ENCODE measurements around the gene HOGA1.
"Not testable (repeated sequence)": the region's sequence is repeated elsewhere in the genome, so short reads cannot be mapped to it uniquely, and the experiment has no call there.

HOGA1 gene

DNA sequence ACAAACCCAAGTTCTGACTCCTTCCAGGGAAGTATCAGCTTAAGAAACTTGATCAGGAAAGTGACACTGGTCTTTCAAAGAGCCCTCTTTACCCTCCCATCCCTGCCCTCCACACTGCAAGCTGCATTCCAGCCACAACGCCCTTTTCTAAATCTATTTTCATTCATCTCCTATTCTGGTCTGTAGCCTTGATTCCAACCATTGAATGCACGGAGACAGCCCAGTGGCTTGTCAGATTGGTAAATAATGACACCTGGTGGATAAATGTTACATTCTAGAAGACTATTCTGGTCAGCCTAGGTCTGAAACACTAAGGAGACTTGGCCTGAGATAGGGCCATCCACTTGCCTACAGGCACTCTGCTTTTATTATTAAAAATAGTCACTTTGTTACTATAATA, 28.2 kb downstream of the HOGA1 start:
- no peak for DNase-seq

DNA sequence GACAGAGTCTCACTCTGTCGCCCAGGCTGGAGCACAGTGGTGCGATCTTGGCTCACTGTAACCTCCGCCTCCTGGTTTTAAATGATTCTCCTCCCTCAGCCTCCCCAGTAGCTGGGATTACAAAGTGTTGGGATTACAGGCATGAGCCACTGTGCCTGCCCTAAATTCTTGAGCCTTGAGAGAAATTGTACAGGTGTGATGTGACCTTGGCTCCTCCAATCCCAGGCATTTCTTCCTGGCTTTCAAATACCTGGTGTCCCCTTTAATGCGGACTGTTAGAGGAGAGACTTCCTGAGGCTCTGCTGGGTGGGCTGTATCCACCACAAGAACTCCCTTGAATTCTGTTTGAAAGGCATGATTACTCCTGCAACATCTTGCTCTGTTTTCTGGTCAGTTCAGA, 34.1 kb downstream of the HOGA1 start:
- DNase-seq: no peak

GRCh38 chr10:97618733-97619132, 34.5 kb downstream of the HOGA1 start:
- no peak for DNase-seq

GRCh38 chr10:97623277-97623676, 39.1 kb downstream of the HOGA1 start:
- DNase-seq: no peak

- no peak for DNase-seq
Observed at GRCh38 chr10:97627731-97628130, 43.5 kb downstream of the HOGA1 start.

- DNase-seq: no peak
Observed at GRCh38 chr10:97628228-97628627, 44.0 kb downstream of the HOGA1 start.

DNA sequence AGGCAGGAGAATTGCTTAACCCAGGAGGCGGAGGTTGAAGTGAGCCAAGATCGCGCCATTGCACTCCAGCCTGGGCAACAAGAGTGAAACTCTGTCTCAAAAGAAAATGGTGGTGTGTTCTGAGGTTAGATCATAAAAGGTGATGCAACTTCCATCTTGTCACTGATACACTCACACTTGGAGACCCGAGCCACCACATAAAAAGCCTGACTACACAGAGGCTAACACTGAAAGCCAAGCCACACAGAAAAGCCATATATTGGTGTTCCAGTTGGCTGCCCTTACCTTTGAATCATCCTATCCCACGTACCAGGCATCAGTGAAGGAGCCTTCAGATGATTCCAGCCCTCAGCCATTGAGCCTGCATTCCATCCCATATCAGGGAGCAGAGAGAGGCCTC, 45.1 kb downstream of the HOGA1 start:
- no peak for DNase-seq

- DNase-seq: no peak
Observed at GRCh38 chr10:97631098-97631497, 46.9 kb downstream of the HOGA1 start.

GRCh38 chr10:97632949-97633884, 49.0 kb downstream of the HOGA1 start, which contains the start of gene MORN4:
Gene MORN4, minus strand, starts transcription at chr10:97633500. Its CDS starts 13,847 bp downstream, at chr10:97619653.
- peak; percentile 94 for DNase-seq

DNA sequence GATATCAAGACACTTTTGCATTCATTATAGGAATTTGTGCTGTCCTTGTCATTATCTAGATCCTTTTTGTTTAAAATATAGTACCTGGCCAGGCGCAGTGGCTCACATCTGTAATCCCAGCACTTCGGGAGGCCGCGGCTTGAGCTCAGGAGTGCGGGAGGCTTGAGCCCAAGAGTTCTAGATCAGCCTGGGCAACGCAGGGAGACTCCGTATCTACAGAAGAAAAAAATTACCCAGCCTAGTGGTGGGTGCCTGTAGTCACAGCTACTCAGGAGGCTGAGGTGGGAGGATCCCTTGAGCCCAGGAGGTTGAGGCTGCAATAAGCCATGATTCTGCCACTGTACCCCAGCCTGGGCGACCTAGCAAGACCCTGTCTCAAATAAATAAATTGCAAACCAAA, 49.7 kb downstream of the HOGA1 start:
- peak; percentile 13 for DNase-seq

- no peak for DNase-seq
Observed at GRCh38 chr10:97635577-97635976, 51.4 kb downstream of the HOGA1 start.

GRCh38 chr10:97639090-97639489, 54.9 kb downstream of the HOGA1 start:
- DNase-seq: not testable (repeated sequence)

- peak; percentile 100 for DNase-seq
Observed at GRCh38 chr10:97640174-97640867, 56.1 kb downstream of the HOGA1 start, which contains the start of gene PI4K2A. Gene PI4K2A, plus strand, starts transcription at chr10:97640671. Its CDS starts 72 bp downstream, at chr10:97640743.

- DNase-seq: peak; percentile 20
Observed at GRCh38 chr10:97640868-97641811, 57.0 kb downstream of the HOGA1 start.

DNA sequence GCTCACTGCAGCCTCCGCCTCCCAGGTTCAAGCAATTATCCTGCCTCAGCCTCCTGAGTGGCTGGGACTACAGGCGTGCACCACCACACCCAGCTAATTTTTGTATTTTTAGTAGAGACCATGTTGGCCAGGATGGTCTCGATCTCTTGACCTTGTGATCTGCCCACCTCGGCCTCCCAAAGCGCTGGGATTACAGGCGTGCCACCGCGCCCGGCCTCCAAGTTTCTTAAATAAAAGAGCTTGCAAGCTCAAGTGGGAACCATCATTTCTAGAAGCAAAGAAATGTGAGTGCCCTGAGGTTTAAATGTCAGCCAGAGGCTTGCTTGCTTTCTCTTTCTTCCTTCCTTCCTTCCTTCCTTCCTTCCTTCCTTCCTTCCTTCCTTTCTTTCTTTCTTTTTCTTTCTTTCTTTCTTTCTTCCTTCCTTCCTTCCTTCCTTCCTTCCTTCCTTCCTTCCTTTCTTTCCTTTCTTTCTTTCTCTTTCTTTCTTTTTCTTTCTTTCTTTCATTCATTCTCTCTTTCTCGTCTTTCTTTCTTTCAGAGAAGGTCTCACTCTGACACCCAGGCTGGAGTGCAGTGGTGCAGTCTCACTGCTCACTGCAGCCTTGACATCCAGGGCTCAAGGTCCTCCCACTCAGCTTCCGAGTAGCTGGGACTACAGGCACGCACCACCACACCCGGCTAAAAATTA, 58.4 kb downstream of the HOGA1 start:
- not testable (repeated sequence) for DNase-seq

DNA sequence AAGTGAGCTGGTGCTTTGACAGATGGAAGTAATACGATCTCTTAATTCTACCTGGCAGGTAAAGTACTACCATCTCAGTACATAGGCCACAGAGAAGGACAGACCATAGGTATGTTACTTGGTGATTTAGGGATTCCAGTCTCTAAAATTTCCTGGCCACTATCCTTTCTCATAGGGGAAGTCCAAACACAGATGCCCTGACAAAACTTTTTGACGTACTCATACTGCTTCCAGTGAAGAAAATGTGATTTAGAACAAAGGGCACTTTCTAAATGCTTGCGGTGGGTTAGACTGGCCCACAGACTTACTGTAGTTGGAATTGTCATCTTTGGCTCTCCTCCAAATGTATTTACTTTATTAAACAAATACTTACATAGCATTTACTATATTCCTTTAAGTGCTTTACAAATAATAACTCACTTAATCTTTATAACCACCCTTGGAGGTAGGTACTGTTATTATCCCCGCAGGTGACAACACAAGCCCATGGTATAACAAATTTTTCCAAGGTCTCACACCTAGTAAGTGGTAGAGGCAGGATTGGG, 59.3 kb downstream of the HOGA1 start:
- no peak for DNase-seq

GRCh38 chr10:97644936-97645335, 60.7 kb downstream of the HOGA1 start:
- no peak for DNase-seq

GRCh38 chr10:97647556-97647955, 63.4 kb downstream of the HOGA1 start:
- DNase-seq: no peak

- DNase-seq: peak; percentile 53
Observed at GRCh38 chr10:97648562-97649404, 64.6 kb downstream of the HOGA1 start.

DNA sequence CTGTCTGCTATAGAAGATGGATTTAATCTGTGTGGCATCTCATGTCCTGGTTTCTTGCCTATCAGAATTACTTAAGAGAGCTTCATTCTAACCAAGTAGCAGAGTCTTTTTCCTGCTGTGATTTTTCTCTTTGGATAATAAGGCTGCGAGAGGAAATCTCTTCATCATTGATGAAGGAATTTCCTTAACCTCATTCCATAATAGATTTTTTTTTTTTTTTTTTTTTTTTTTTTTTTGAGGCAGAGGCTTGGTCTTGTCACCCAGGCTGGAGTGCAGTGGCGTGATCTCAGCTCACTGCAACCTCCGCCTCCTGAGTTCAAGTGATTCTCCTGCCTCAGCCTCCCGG, 65.2 kb downstream of the HOGA1 start:
- DNase-seq: not testable (repeated sequence)

- no peak for DNase-seq
Observed at GRCh38 chr10:97650726-97651125, 66.5 kb downstream of the HOGA1 start.
